Renal cortex interstitium (tissue), 11 donors: Measurements from ENCODE around the gene ABTB1. TPM values are rescaled to one million over a fixed set of nuclear protein-coding genes. Genes with fewer than 3 reads are reported as not detected.
A peak's percentile ranks its signal among the peaks of the same experiment; 100 is the strongest.
"Not testable (repeated sequence)": the region's sequence is repeated elsewhere in the genome, so short reads cannot be mapped to it uniquely, and the experiment has no call there.

ENCODE experiments used
- DNase-seq, 11 donors: peaks; one replicate each; pipeline ENCODE4 v3.0.0-alpha.2; 2013; ENCODE audit warnings: low read depth in 9 of 11, low spot score in 4 of 11; ENCODE audit errors: extremely low read depth in 1 of 11
- polyA plus RNA-seq, 3 donors: library from polyadenylated mRNA; unstranded; fragments of 120-200 nt; gene quantifications; one replicate each; pipeline ENCODE4 v1.2.1, GENCODE V29; 2013; ENCODE audit not compliant: insufficient read length in 3 of 3

The ABTB1 gene
- polyA plus RNA-seq, 3 donors, result 19.2 to 26.9 (median 24.7) TPM

GRCh38 chr3:127644641-127645370 lies 27.9 kb upstream of the ABTB1 start:
- DNase-seq, result no peak

- no peak for DNase-seq
Measured at GRCh38 chr3:127645371-127646015, 27.3 kb upstream of the ABTB1 start.

GRCh38 chr3:127646501-127647046 lies 26.2 kb upstream of the ABTB1 start:
- no peak for DNase-seq

- DNase-seq, result peak in 2 of 11 donors; percentile 55 to 71
Measured at GRCh38 chr3:127647166-127647844, 25.4 kb upstream of the ABTB1 start.

- DNase-seq, result no peak
Measured at GRCh38 chr3:127647845-127648204, 24.9 kb upstream of the ABTB1 start.

GRCh38 chr3:127650236-127650635 lies 22.5 kb upstream of the ABTB1 start:
- no peak for DNase-seq

- DNase-seq, result no peak
Measured at GRCh38 chr3:127651516-127652172, 21.1 kb upstream of the ABTB1 start.

- peak in 1 of 11 donors; percentile 57 for DNase-seq
Measured at GRCh38 chr3:127652246-127652995, 20.3 kb upstream of the ABTB1 start.

- DNase-seq, result no peak
Measured at GRCh38 chr3:127654374-127654773, 18.4 kb upstream of the ABTB1 start.

- DNase-seq, result not testable (repeated sequence)
Measured at GRCh38 chr3:127654993-127655392, 17.8 kb upstream of the ABTB1 start.

GRCh38 chr3:127655641-127656040 lies 17.1 kb upstream of the ABTB1 start:
- no peak for DNase-seq

GRCh38 chr3:127656906-127657305 lies 15.8 kb upstream of the ABTB1 start:
- no peak for DNase-seq

- no peak for DNase-seq
Measured at GRCh38 chr3:127658234-127658633, 14.5 kb upstream of the ABTB1 start.

- DNase-seq, result no peak
Measured at GRCh38 chr3:127660621-127661251, 12.0 kb upstream of the ABTB1 start.

- DNase-seq, result no peak
Measured at GRCh38 chr3:127661600-127661999, 11.2 kb upstream of the ABTB1 start.

- DNase-seq, result no peak
Measured at GRCh38 chr3:127662001-127662469, 10.7 kb upstream of the ABTB1 start.

- no peak for DNase-seq
Measured at GRCh38 chr3:127663151-127663550, 9.6 kb upstream of the ABTB1 start.

GRCh38 chr3:127665165-127665564 lies 7.6 kb upstream of the ABTB1 start:
- no peak for DNase-seq
